Small intestine (tissue), 7 donors: ENCODE results near the gene LDB2. TPM values are rescaled to one million over a fixed set of nuclear protein-coding genes. Genes with fewer than 3 reads are reported as not detected.

Source experiments
- DNase-seq, 2 donors: peaks; one replicate each; pipeline versions ENCODE4 v3.0.0 to v3.0.0-alpha.2; 2013
- FAIRE-seq: peaks from 2 replicates; lab custom pipeline; 2012; peaks lifted over from hg19 to GRCh38; lab: Jason Lieb, UNC
- H3K27ac ChIP-seq, 3 donors: one replicate each; pipeline ENCODE4 v1.5.1; 2013; ENCODE audit warnings: low read length in 2 of 3, mild to moderate bottlenecking in 2 of 3, control low read depth in 1 of 3, inconsistent platforms in 1 of 3, low read depth in 1 of 3, moderate library complexity in 1 of 3
- H3K27me3 ChIP-seq, 3 donors: one replicate each; pipeline ENCODE4 v1.6.1; 2013; ENCODE audit warnings: low read length in 3 of 3, inconsistent platforms in 1 of 3; ENCODE audit not compliant: control insufficient read depth in 3 of 3, insufficient read depth in 3 of 3
- H3K36me3 ChIP-seq, 3 donors: one replicate each; pipeline ENCODE4 v1.6.1; 2013; ENCODE audit warnings: low read length in 3 of 3, inconsistent platforms in 1 of 3, low read depth in 1 of 3, mild to moderate bottlenecking in 1 of 3, moderate library complexity in 1 of 3; ENCODE audit not compliant: control insufficient read depth in 3 of 3, insufficient read depth in 2 of 3
- H3K4me1 ChIP-seq, 3 donors: one replicate each; pipeline ENCODE4 v1.6.1; 2013; ENCODE audit warnings: low read length in 2 of 3, inconsistent platforms in 1 of 3, low read depth in 1 of 3, mild to moderate bottlenecking in 1 of 3, moderate library complexity in 1 of 3; ENCODE audit not compliant: control insufficient read depth in 3 of 3, insufficient read depth in 2 of 3
- H3K4me3 ChIP-seq, 3 donors: one replicate each; pipeline ENCODE4 v1.5.1; 2013; ENCODE audit warnings: low read length in 3 of 3, control low read depth in 1 of 3, inconsistent platforms in 1 of 3, low read depth in 1 of 3, mild to moderate bottlenecking in 1 of 3, moderate library complexity in 1 of 3
- H3K9me3 ChIP-seq, 2 donors: one replicate each; pipeline ENCODE4 v1.6.1; 2013; ENCODE audit warnings: low read depth in 1 of 2, low read length in 1 of 2; ENCODE audit not compliant: control insufficient read depth in 2 of 2, insufficient read depth in 1 of 2
- WGBS, 3 donors: extraction: QIAGEN DNeasy Blood & Tissue Kit; methylation state at CpG; one replicate each; pipeline ENCODE4 v1.1.7; 2013; 5-methylcytosine and 5-hydroxymethylcytosine counted together
- polyA plus RNA-seq, 4 donors: library from polyadenylated mRNA; stranded (reverse) in 3 of 4; unstranded in 1 of 4; fragments of 200-250 nt in 3 of 4; fragments of 120-200 nt in 1 of 4; gene quantifications; one replicate each; pipeline versions ENCODE4 v1.2.1 to v1.2.3, GENCODE V29; 2013
- donor health status: healthy with polysubstance abuse.
- donor health status: control.
- donor health status: control.
- donor health status: Bipolar disorder and iron deficiency.
- donor health status: healthy.

LDB2 gene
- polyA plus RNA-seq, 4 donors, result 1.1 to 19.2 (median 6.6) TPM

GRCh38 chr4:16466581-16466980 is 431.9 kb downstream of the LDB2 start:
- Histone ChIP-seq H3K4me3 (no peak overlapping the region), H3K4me1 (no peaks in the 10 kb centered on the region), H3K36me3 (no peaks in the 10 kb centered on the region), H3K27me3 (no peaks in the 10 kb centered on the region), H3K9me3 (no peaks in the 10 kb centered on the region), H3K27ac (no peak overlapping the region)
- FAIRE-seq (no peak), DNase-seq (no peak)
- 61 to 69% (median 66%) methylated on average over 1 of the region's 1 CpG for WGBS, 3 donors

GRCh38 chr4:16464651-16465050 is 433.8 kb downstream of the LDB2 start:
- Histone ChIP-seq H3K4me3 (no peak overlapping the region), H3K4me1 (no peaks in the 10 kb centered on the region), H3K27me3 (no peaks in the 10 kb centered on the region), H3K27ac (no peak overlapping the region), H3K36me3 (no peaks in the 10 kb centered on the region), H3K9me3 (no peaks in the 10 kb centered on the region)
- 41 to 61% (median 52%) methylated on average over 2 of the region's 2 CpGs for WGBS, 3 donors
- DNase-seq (no peak), FAIRE-seq (no peak)

DNA sequence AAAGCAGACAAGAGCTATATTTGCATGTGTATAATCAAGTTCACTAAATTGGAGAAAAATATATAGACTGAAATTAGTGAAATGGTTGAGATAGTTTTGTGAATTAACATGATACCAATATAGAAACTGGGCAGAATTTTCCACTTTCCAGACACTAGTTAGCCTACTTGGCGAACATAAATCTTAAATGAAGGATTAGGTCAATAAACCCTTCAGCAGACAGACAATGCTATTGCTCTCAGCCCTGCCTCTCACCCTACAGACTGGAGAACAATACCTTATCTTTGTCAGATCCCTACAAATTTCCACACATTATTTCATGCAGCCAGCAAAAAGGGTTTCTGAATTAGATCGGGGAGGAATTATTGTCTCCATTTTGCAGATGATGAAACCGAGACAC is 435.8 kb downstream of the LDB2 start:
- DNase-seq, result no peak
- no peak for FAIRE-seq
- Histone ChIP-seq H3K36me3 (no peaks in the 10 kb centered on the region), H3K27ac (no peak overlapping the region), H3K27me3 (no peaks in the 10 kb centered on the region), H3K9me3 (no peaks in the 10 kb centered on the region), H3K4me1 (no peaks in the 10 kb centered on the region), H3K4me3 (no peak overlapping the region)
- WGBS, 3 donors, result 68 to 82% (median 68%) methylated on average over 3 of the region's 3 CpGs

- Histone ChIP-seq H3K27me3 (no peaks in the 10 kb centered on the region), H3K4me3 (no peak overlapping the region), H3K36me3 (no peaks in the 10 kb centered on the region), H3K4me1 (no peaks in the 10 kb centered on the region), H3K27ac (no peak overlapping the region), H3K9me3 (no peaks in the 10 kb centered on the region)
- FAIRE-seq (no peak), DNase-seq (no peak)
- 82 to 90% (median 88%) methylated on average over 1 of the region's 1 CpG for WGBS, 3 donors
These were observed 437.1 kb downstream of the LDB2 start for GRCh38 chr4:16461362-16461761.

DNA sequence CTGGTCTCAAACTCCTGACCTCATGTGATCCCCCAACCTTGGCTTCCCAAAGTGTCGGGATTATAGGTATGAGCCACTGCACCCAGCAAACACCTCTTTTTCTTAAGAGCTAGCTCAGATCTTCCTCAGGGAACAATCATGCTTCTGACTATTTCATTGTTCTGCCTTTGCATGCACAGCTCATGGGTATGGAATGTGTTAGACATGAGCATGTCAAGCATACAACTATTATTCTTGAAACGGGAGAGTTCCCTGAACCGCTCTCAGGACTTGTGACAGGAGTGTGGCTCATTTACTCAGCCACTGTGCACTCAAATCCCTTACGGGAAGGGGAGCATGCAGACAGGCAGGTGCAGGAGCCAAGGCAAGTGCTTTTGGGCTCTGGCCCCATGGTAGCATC is 440.5 kb downstream of the LDB2 start:
- Histone ChIP-seq H3K4me3 (no peak overlapping the region), H3K36me3 (no peaks in the 10 kb centered on the region), H3K4me1 (no peaks in the 10 kb centered on the region), H3K27me3 (no peaks in the 10 kb centered on the region), H3K27ac (no peak overlapping the region), H3K9me3 (no peaks in the 10 kb centered on the region)
- DNase-seq, result no peak
- 92% methylated on average over 4 of the region's 4 CpGs for WGBS, 3 donors
- no peak for FAIRE-seq
